HEK293T (cell line): Measurements from ENCODE around the gene CLHC1.

Source experiments
- ARNT ChIP-seq: fragments of 450-650 bp; IDR thresholded peaks from 2 replicates; pipeline ENCODE4 v1.6.1; 2017; ENCODE audit warnings: mild to moderate bottlenecking
- FOXA1 ChIP-seq: fragments of 450-650 bp; IDR thresholded peaks from 2 replicates; pipeline ENCODE4 v1.6.1; 2016; ENCODE audit warnings: mild to moderate bottlenecking

DNA sequence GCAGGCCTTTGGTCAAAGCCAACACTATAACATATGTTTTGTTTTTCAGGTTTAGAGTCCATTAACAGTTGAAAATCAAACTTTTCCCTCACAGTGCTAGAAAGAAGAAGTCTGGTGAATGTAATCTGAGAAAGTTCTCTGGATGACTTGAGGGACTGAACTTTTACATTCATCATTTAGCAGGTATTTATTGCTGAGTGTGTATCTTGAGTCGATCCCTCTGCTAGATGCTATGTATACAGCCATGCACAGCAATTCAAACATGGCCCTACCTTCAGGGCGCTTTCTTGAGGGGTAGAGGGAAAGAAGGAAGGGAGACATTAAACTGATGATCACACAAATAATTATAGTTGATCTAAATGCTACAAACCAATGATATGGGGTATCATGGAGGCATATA is 89.6 kb downstream of the CLHC1 start:
- no peak for TF ChIP-seq FOXA1
- TF ChIP-seq ARNT = no peak
